Ovary (tissue), 9 donors: ENCODE measurements around the gene ZBBX. TPM values are rescaled to one million over a fixed set of nuclear protein-coding genes. Genes with fewer than 3 reads are reported as not detected.

Experiments
- DNase-seq, 5 donors: peaks; one replicate each; pipeline ENCODE4 v3.0.0-alpha.2; 2019 to 2020
- H3K27ac ChIP-seq, 2 donors: fragments of 200-600 bp; one replicate each; pipeline versions ENCODE4 v1.5.1 to v1.8.0; 2019 to 2022
- H3K27me3 ChIP-seq: fragments of 200-600 bp; one replicate; pipeline ENCODE4 v1.8.0; 2022
- H3K36me3 ChIP-seq: fragments of 200-600 bp; sonication (generic); one replicate; pipeline ENCODE4 v1.5.1; 2019
- H3K4me1 ChIP-seq: one replicate; pipeline ENCODE4 v1.8.1; 2013; ENCODE audit warnings: mild to moderate bottlenecking, moderate library complexity; ENCODE audit not compliant: insufficient read depth
- H3K4me3 ChIP-seq: fragments of 200-600 bp; sonication (generic); one replicate; pipeline ENCODE4 v1.5.1; 2017
- H3K9me3 ChIP-seq, 2 donors: fragments of 200-600 bp in 1 of 2; sonication (generic) in 1 of 2; one replicate each; pipeline versions ENCODE4 v1.5.1 to v1.8.1; 2013 to 2019; ENCODE audit warnings: mild to moderate bottlenecking in 1 of 2, moderate library complexity in 1 of 2
- CTCF ChIP-seq, 3 donors: fragments of 450-650 bp in 2 of 3; fragments of 200-600 bp in 1 of 3; IDR thresholded peaks; one replicate each; pipeline versions ENCODE4 v1.5.1 to v1.8.0; 2016 to 2022; ENCODE audit warnings: antibody characterized with exemption in 3 of 3, mild to moderate bottlenecking in 1 of 3
- EP300 ChIP-seq: sonication (generic); formaldehyde crosslinking; IDR thresholded peaks from one replicate; pipeline ENCODE4 v1.6.1; 2017; ENCODE audit warnings: antibody characterized with exemption
- POLR2A ChIP-seq: fragments of 450-650 bp; IDR thresholded peaks from one replicate; pipeline ENCODE4 v1.6.1; 2017; ENCODE audit warnings: antibody characterized with exemption, mild to moderate bottlenecking, moderate library complexity
- WGBS, 3 donors: extraction: QIAGEN DNeasy Blood & Tissue Kit in 1 of 3; methylation state at CpG; one replicate each; pipeline versions ENCODE4 v1.1.5 to v1.1.7; 2013 to 2017; 5-methylcytosine and 5-hydroxymethylcytosine counted together
- intact Hi-C, 4 donors: fragments of 100-400 bp; cut with DNase I; formaldehyde crosslinking; loops; one replicate each; pipeline versions ENCODE4 v1.11.0 to v1.15.1; 2022 to 2023
- polyA plus RNA-seq, 2 donors: library from polyadenylated mRNA; stranded (reverse); fragments of 200-250 nt in 1 of 2; fragments of 350-450 nt in 1 of 2; fragmentation: Illumina TruSeq in 1 of 2; extraction: RNeasy Lipid Tissue Mini Kit (QIAGEN cat#74804) in 1 of 2; gene quantifications; one replicate each; pipeline ENCODE4 v1.2.3, GENCODE V29; 2013 to 2014
- total RNA-seq, 7 donors: library from RNA; depleted of rRNA in 2 of 7; stranded (reverse); fragments of >200 nt in 2 of 7; fragmentation: NEBNext Ultra II Directional in 3 of 7; extraction: Animal tissue kit (Norgen Biotek cat#: 25700) in 3 of 7; gene quantifications; one replicate each; pipeline versions ENCODE4 v1.1.0 to v1.2.4, GENCODE V29; 2016 to 2023
- donor health status: DM: no; HTN: no; CAD: no; lungs with moderate emphysema.
- donor health status: DM: no; HTN: no; CAD: no.
- donor health status: Bipolar disorder and iron deficiency.
- donor health status: DM: yes; HTN: yes; CAD: no.
- donor health status: DM: no; HTN: no; CAD: no.
- donor health status: DM: yes; HTN: yes; CAD: no.

Gene ZBBX
- total and polyA plus RNA-seq, 9 donors: 0.18 to 38.9 (median 0.97) TPM; not detected in 2

- Histone ChIP-seq H3K4me1 (no peaks in the 10 kb centered on the region), H3K36me3 (no peaks in the 10 kb centered on the region), H3K27me3 (no peaks in the 10 kb centered on the region), H3K27ac (no peak overlapping the region), H3K4me3 (no peak overlapping the region), H3K9me3 (no peaks in the 10 kb centered on the region)
- 69 to 81% (median 73%) methylated on average over 1 of the region's 1 CpG for WGBS, 3 donors
- no peak for DNase-seq
- TF ChIP-seq POLR2A (no peak), EP300 (no peak), CTCF (IDR thresholded peaks at IDR 0.05) (no peak)
- intact Hi-C loops: no loop called here
These were observed 127.1 kb downstream of the ZBBX start for GRCh38 chr3:167253037-167253436.

- H3K27ac ChIP-seq: no peak overlapping the region
- H3K4me1 ChIP-seq: no peaks in the 10 kb centered on the region
- H3K27me3 ChIP-seq: no peaks in the 10 kb centered on the region
- TF ChIP-seq CTCF (IDR thresholded peaks at IDR 0.05) (no peak), POLR2A (no peak), EP300 (no peak)
- DNase-seq: no peak
- H3K9me3 ChIP-seq: no peaks in the 10 kb centered on the region
- intact Hi-C loops: no loop called here
- no peaks in the 10 kb centered on the region for H3K36me3 ChIP-seq
- no peak overlapping the region for H3K4me3 ChIP-seq
- WGBS, 3 donors: 86 to 92% (median 89%) methylated on average over 3 of the region's 3 CpGs
These were observed 128.4 kb downstream of the ZBBX start for GRCh38 chr3:167251678-167252077.

- intact Hi-C loops: no loop called here
- Histone ChIP-seq H3K4me1 (no peaks in the 10 kb centered on the region), H3K4me3 (no peak overlapping the region), H3K9me3 (no peaks in the 10 kb centered on the region), H3K36me3 (no peaks in the 10 kb centered on the region), H3K27me3 (no peaks in the 10 kb centered on the region), H3K27ac (no peak overlapping the region)
- no peak for DNase-seq
- TF ChIP-seq EP300 (no peak), CTCF (IDR thresholded peaks at IDR 0.05) (no peak), POLR2A (no peak)
These were observed 133.8 kb downstream of the ZBBX start for GRCh38 chr3:167246252-167246651.

- no peak for DNase-seq
- Histone ChIP-seq H3K27ac (no peak overlapping the region), H3K27me3 (no peaks in the 10 kb centered on the region), H3K4me3 (no peak overlapping the region), H3K36me3 (no peaks in the 10 kb centered on the region), H3K4me1 (no peaks in the 10 kb centered on the region), H3K9me3 (no peaks in the 10 kb centered on the region)
- 67 to 84% (median 74%) methylated on average over 1 of the region's 1 CpG for WGBS, 3 donors
- intact Hi-C loops: no loop called here
- no peak for TF ChIP-seq POLR2A
- TF ChIP-seq EP300: no peak
- no peak for TF ChIP-seq CTCF (IDR thresholded peaks at IDR 0.05)
These were observed 138.8 kb downstream of the ZBBX start for GRCh38 chr3:167241048-167241845.
